ENCODE data around the gene EPHA7.

EPHA7 gene

GRCh38 chr6:93419304-93420162, at the start of gene EPHA7:
Gene EPHA7 (minus strand): TSS chr6:93419559. CDS start chr6:93419341, 218 bp downstream.
- DNase-seq (ENCODE audit: low read depth in 1 of 2, low spot score in 1 of 2): peak in 1 of 2 donors; percentile 20

- DNase-seq (ENCODE audit: low read depth in 1 of 2, low spot score in 1 of 2): no peak
Measured at GRCh38 chr6:93468291-93468690, 48.9 kb upstream of the EPHA7 start.

GRCh38 chr6:93454533-93454932, 35.2 kb upstream of the EPHA7 start:
- no peak for DNase-seq (ENCODE audit: low read depth in 1 of 2, low spot score in 1 of 2)

GRCh38 chr6:93453956-93454355, 34.6 kb upstream of the EPHA7 start:
- DNase-seq (ENCODE audit: low read depth in 1 of 2, low spot score in 1 of 2): no peak

GRCh38 chr6:93447874-93448273, 28.5 kb upstream of the EPHA7 start:
- no peak for DNase-seq (ENCODE audit: low read depth in 1 of 2, low spot score in 1 of 2)

GRCh38 chr6:93437491-93437890, 18.1 kb upstream of the EPHA7 start:
- DNase-seq (ENCODE audit: low read depth in 1 of 2, low spot score in 1 of 2): no peak

- no peak for DNase-seq (ENCODE audit: low read depth in 1 of 2, low spot score in 1 of 2)
Measured at GRCh38 chr6:93433592-93433991, 14.2 kb upstream of the EPHA7 start.

- no peak for DNase-seq (ENCODE audit: low read depth in 1 of 2, low spot score in 1 of 2)
Measured at GRCh38 chr6:93424303-93425064, 5.1 kb upstream of the EPHA7 start.

- DNase-seq (ENCODE audit: low read depth in 1 of 2, low spot score in 1 of 2): no peak
Measured at GRCh38 chr6:93423542-93423941, 4.2 kb upstream of the EPHA7 start.

- DNase-seq (ENCODE audit: low read depth in 1 of 2, low spot score in 1 of 2): no peak
Measured at GRCh38 chr6:93420163-93420795, 920 bp upstream of the EPHA7 start.

GRCh38 chr6:93418408-93419303, 703 bp downstream of the EPHA7 start:
- DNase-seq (ENCODE audit: low read depth in 1 of 2, low spot score in 1 of 2): no peak

GRCh38 chr6:93418033-93418407, 1.3 kb downstream of the EPHA7 start:
- DNase-seq (ENCODE audit: low read depth in 1 of 2, low spot score in 1 of 2): no peak

- DNase-seq (ENCODE audit: low read depth in 1 of 2, low spot score in 1 of 2): no peak
Measured at GRCh38 chr6:93417421-93418013, 1.8 kb downstream of the EPHA7 start.

- DNase-seq (ENCODE audit: low read depth in 1 of 2, low spot score in 1 of 2): no peak
Measured at GRCh38 chr6:93416571-93417420, 2.6 kb downstream of the EPHA7 start.

- no peak for DNase-seq (ENCODE audit: low read depth in 1 of 2, low spot score in 1 of 2)
Measured at GRCh38 chr6:93413190-93413589, 6.2 kb downstream of the EPHA7 start.

- no peak for DNase-seq (ENCODE audit: low read depth in 1 of 2, low spot score in 1 of 2)
Measured at GRCh38 chr6:93412452-93412851, 6.9 kb downstream of the EPHA7 start.

- no peak for DNase-seq (ENCODE audit: low read depth in 1 of 2, low spot score in 1 of 2)
Measured at GRCh38 chr6:93407186-93407585, 12.2 kb downstream of the EPHA7 start.

GRCh38 chr6:93403390-93403789, 16.0 kb downstream of the EPHA7 start:
- no peak for DNase-seq (ENCODE audit: low read depth in 1 of 2, low spot score in 1 of 2)

- DNase-seq (ENCODE audit: low read depth in 1 of 2, low spot score in 1 of 2): no peak
Measured at GRCh38 chr6:93398723-93399122, 20.6 kb downstream of the EPHA7 start.

GRCh38 chr6:93394471-93394870, 24.9 kb downstream of the EPHA7 start:
- DNase-seq (ENCODE audit: low read depth in 1 of 2, low spot score in 1 of 2): no peak
